HG03045 (cell line): ENCODE results near the gene KCNA10.

Experiments
- ATAC-seq: cut with Tn5 transposase; IDR thresholded peaks from one replicate; pipeline ENCODE4 v1.9.1; 2021; ENCODE audit warnings: mild to moderate bottlenecking, moderate library complexity; ENCODE audit not compliant: unreplicated experiment

The KCNA10 gene

GRCh38 chr1:110502402-110503151 is 16.4 kb downstream of the KCNA10 start:
- no peak for ATAC-seq

GRCh38 chr1:110501488-110502132 is 17.4 kb downstream of the KCNA10 start:
- no peak for ATAC-seq

GRCh38 chr1:110498270-110498669 is 20.7 kb downstream of the KCNA10 start:
- no peak for ATAC-seq

GRCh38 chr1:110495926-110496600 is 22.9 kb downstream of the KCNA10 start:
- no peak for ATAC-seq

GRCh38 chr1:110494522-110495406 is 24.2 kb downstream of the KCNA10 start:
- ATAC-seq = no peak

GRCh38 chr1:110494036-110494435 is 24.9 kb downstream of the KCNA10 start:
- no peak for ATAC-seq

GRCh38 chr1:110493059-110493699 is 25.8 kb downstream of the KCNA10 start:
- no peak for ATAC-seq

GRCh38 chr1:110492573-110492972 is 26.4 kb downstream of the KCNA10 start:
- no peak for ATAC-seq

- no peak for ATAC-seq
Measured at GRCh38 chr1:110490791-110491451, 28.1 kb downstream of the KCNA10 start.

- ATAC-seq = no peak
Measured at GRCh38 chr1:110489973-110490542, 28.9 kb downstream of the KCNA10 start.

GRCh38 chr1:110489406-110489805 is 29.6 kb downstream of the KCNA10 start:
- ATAC-seq = no peak

GRCh38 chr1:110488867-110489266 is 30.1 kb downstream of the KCNA10 start:
- no peak for ATAC-seq

GRCh38 chr1:110488161-110488560 is 30.8 kb downstream of the KCNA10 start:
- no peak for ATAC-seq

- ATAC-seq = no peak
Measured at GRCh38 chr1:110487726-110488125, 31.2 kb downstream of the KCNA10 start.

- no peak for ATAC-seq
Measured at GRCh38 chr1:110485725-110486124, 33.2 kb downstream of the KCNA10 start.

- ATAC-seq = no peak
Measured at GRCh38 chr1:110484801-110485200, 34.2 kb downstream of the KCNA10 start.

GRCh38 chr1:110483308-110483685 is 35.7 kb downstream of the KCNA10 start:
- ATAC-seq = no peak

GRCh38 chr1:110482662-110483307 is 36.2 kb downstream of the KCNA10 start:
- no peak for ATAC-seq

- no peak for ATAC-seq
Measured at GRCh38 chr1:110481968-110482623, 36.9 kb downstream of the KCNA10 start.
